Measurements from ENCODE around the gene DLAT.

Gene DLAT

DNA sequence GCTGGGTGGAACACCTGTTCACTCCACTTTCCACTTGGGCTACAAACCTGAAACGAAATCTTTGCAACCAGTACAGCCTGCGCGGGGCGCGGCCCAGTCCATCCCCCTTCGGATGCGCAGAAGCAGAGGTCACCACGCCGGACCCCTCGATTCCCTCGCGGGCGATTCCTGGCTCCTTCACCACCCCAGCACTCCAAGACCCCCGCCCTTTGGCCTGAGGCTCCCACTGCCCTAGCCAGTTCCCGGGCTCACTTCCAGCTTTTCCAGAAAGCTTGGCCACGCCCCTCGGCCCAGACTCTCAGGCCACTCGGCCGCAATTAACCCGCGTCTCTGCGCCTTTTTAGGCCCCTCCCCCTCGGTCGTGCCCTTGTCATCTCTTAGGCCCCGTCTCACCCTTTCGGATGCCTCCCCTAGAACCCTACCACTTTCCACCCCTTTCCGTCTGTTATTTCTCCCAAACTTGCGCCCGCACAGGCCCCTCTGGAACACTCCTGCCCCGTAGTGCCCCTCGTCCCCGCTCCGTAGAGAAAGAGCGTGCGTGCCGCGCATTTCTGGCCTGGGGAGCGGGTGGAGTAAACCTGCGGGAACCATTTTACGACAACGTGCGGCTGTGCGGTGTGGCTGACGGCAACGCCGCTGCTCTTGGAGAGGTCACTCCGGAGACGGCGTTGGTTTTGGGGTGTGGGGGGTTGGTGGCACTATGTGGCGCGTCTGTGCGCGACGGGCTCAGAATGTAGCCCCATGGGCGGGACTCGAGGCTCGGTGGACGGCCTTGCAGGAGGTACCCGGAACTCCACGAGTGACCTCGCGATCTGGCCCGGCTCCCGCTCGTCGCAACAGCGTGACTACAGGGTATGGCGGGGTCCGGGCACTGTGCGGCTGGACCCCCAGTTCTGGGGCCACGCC, at the start of gene DLAT:
Gene DLAT, plus strand, starts transcription at position 636 of the 906 bp plus-strand sequence. Its CDS starts 65 bp downstream, at position 701.
- peak within 1 kb of the TSS; percentile 78 for H3K27ac ChIP-seq (ENCODE audit: low read depth, low read length)
- H3K4me2 ChIP-seq (ENCODE audit: low read depth, low read length, poor library complexity, severe bottlenecking), result peak within 1 kb of the TSS; percentile 71
- peak within 1 kb of the TSS; percentile 75 for H3K4me3 ChIP-seq (ENCODE audit: insufficient read depth, low read length, poor library complexity, severe bottlenecking)
- H3F3A ChIP-seq (ENCODE audit: insufficient read depth), result peaks cover 5% of the 10 kb centered on the region; the same call in 1 of the 2 replicates
- TF ChIP-seq EZH2phosphoT487 (conservative IDR thresholded peaks at IDR 0.05; ENCODE audit: low read length) (no peak), CTCF (IDR thresholded peaks at IDR 0.05; ENCODE audit: insufficient read depth, low read length, poor library complexity, severe bottlenecking) (no peak)
- H3K79me2 ChIP-seq (ENCODE audit: insufficient read depth, low read length), result peaks cover 8% of the 10 kb centered on the region; the same call in 1 of the 2 replicates
- H3K9me2 ChIP-seq (replicated peaks; ENCODE audit: insufficient read depth, low read length), result no peaks in the 10 kb centered on the region
- no peaks in the 10 kb centered on the region for H3K27me3 ChIP-seq (ENCODE audit: low read length)
- peaks cover 10% of the 10 kb centered on the region; the same call in 1 of the 2 replicates for H3K36me3 ChIP-seq (ENCODE audit: low read length)
- no peaks in the 10 kb centered on the region for H4K20me1 ChIP-seq (ENCODE audit: low read depth, low read length)
- H3K9ac ChIP-seq (ENCODE audit: low read length), result peak within 1 kb of the TSS; percentile 85
- H3K9me3 ChIP-seq (ENCODE audit: insufficient read depth, low read length), result no peaks in the 10 kb centered on the region
- peak within 1 kb of the TSS; percentile 81 for H2AFZ ChIP-seq (ENCODE audit: low read depth, low read length, severe bottlenecking)

DNA sequence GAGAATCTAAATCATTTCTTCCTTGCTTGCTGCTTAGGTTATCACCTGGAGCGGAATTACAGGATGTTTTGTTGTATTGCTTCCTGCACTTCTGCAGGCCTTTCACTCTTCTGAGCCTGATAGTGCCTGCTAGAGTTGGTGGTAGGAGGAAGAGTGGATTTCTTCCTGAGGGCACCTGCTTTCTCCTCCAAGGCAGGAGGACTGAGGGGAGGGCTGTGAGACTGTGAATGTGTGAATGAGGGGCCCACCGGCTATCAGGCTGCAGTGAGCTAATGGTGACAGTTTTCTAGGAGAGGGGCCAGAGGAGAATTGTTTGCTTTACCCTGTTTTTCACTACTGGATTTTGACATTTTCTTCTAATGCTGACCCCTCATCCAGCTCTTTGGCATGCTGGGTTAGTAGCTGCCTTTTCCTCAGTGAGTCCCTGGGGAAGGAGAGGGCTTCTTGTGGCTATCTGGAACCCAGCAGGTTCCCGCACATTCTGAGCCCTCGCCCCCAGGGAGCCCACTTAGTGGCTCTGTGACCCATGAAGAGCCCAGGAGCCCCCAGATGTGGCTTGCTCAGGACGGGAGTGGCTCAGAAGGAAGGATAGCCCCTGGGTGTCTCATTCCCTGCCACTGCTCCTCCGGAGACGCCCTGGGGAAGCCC, 49.0 kb upstream of the DLAT start:
- Histone ChIP-seq H3K36me3 (ENCODE audit: low read length) (no peaks in the 10 kb centered on the region), H3K9ac (ENCODE audit: low read length) (no peak overlapping the region), H2AFZ (ENCODE audit: low read depth, low read length, severe bottlenecking) (no peak overlapping the region), H4K20me1 (ENCODE audit: low read depth, low read length) (no peaks in the 10 kb centered on the region), H3K4me3 (ENCODE audit: insufficient read depth, low read length, poor library complexity, severe bottlenecking) (no peak overlapping the region), H3F3A (ENCODE audit: insufficient read depth) (no peaks in the 10 kb centered on the region), H3K9me3 (ENCODE audit: insufficient read depth, low read length) (no peaks in the 10 kb centered on the region), H3K27ac (ENCODE audit: low read depth, low read length) (no peak overlapping the region), H3K27me3 (ENCODE audit: low read length) (no peaks in the 10 kb centered on the region), H3K79me2 (ENCODE audit: insufficient read depth, low read length) (no peaks in the 10 kb centered on the region), H3K4me2 (ENCODE audit: low read depth, low read length, poor library complexity, severe bottlenecking) (no peak overlapping the region), H3K9me2 (replicated peaks; ENCODE audit: insufficient read depth, low read length) (no peaks in the 10 kb centered on the region)
- TF ChIP-seq CTCF (IDR thresholded peaks at IDR 0.05; ENCODE audit: insufficient read depth, low read length, poor library complexity, severe bottlenecking) (no peak), EZH2phosphoT487 (conservative IDR thresholded peaks at IDR 0.05; ENCODE audit: low read length) (no peak)

DNA sequence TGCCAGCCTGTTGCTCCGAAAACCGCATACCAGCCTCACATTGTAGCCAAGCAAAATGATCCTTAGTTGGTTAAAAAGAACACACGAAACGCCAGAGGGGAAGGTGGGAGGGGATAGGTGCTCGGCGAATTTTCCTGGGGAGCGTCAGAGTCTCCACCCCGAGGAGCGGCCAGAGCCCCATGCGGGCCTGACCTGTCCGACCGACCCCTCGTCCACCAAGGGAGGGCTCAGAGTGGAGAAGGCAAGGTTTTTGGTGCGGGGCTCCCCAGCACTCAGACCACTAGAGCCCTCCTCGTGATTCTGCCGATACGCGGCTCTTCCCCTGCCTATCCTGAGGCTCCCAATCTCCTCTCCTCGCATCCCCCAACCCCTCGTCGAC, 48.5 kb upstream of the DLAT start:
- Histone ChIP-seq H3K79me2 (ENCODE audit: insufficient read depth, low read length) (no peaks in the 10 kb centered on the region), H3K4me3 (ENCODE audit: insufficient read depth, low read length, poor library complexity, severe bottlenecking) (no peak overlapping the region), H3K9me3 (ENCODE audit: insufficient read depth, low read length) (no peaks in the 10 kb centered on the region), H3F3A (ENCODE audit: insufficient read depth) (no peaks in the 10 kb centered on the region), H3K4me2 (ENCODE audit: low read depth, low read length, poor library complexity, severe bottlenecking) (no peak overlapping the region), H3K36me3 (ENCODE audit: low read length) (no peaks in the 10 kb centered on the region), H3K27me3 (ENCODE audit: low read length) (no peaks in the 10 kb centered on the region), H4K20me1 (ENCODE audit: low read depth, low read length) (no peaks in the 10 kb centered on the region), H3K9me2 (replicated peaks; ENCODE audit: insufficient read depth, low read length) (no peaks in the 10 kb centered on the region), H2AFZ (ENCODE audit: low read depth, low read length, severe bottlenecking) (no peak overlapping the region), H3K9ac (ENCODE audit: low read length) (no peak overlapping the region), H3K27ac (ENCODE audit: low read depth, low read length) (no peak overlapping the region)
- no peak for TF ChIP-seq CTCF (IDR thresholded peaks at IDR 0.05; ENCODE audit: insufficient read depth, low read length, poor library complexity, severe bottlenecking)
- TF ChIP-seq EZH2phosphoT487 (conservative IDR thresholded peaks at IDR 0.05; ENCODE audit: low read length), result no peak
